Stimulated activated CD8-positive, alpha-beta memory T cell treated with anti-CD3 and anti-CD28 coated beads, Interleukin-7, amount 100 ng/mL, for 4 hours (primary cell): ENCODE results near the gene HMGB2.

Source experiments
- DNase-seq, 2 donors: peaks; one replicate each; pipeline ENCODE4 v3.0.0-alpha.2; 2020; ENCODE audit warnings: low read depth in 2 of 2

The HMGB2 gene

DNA sequence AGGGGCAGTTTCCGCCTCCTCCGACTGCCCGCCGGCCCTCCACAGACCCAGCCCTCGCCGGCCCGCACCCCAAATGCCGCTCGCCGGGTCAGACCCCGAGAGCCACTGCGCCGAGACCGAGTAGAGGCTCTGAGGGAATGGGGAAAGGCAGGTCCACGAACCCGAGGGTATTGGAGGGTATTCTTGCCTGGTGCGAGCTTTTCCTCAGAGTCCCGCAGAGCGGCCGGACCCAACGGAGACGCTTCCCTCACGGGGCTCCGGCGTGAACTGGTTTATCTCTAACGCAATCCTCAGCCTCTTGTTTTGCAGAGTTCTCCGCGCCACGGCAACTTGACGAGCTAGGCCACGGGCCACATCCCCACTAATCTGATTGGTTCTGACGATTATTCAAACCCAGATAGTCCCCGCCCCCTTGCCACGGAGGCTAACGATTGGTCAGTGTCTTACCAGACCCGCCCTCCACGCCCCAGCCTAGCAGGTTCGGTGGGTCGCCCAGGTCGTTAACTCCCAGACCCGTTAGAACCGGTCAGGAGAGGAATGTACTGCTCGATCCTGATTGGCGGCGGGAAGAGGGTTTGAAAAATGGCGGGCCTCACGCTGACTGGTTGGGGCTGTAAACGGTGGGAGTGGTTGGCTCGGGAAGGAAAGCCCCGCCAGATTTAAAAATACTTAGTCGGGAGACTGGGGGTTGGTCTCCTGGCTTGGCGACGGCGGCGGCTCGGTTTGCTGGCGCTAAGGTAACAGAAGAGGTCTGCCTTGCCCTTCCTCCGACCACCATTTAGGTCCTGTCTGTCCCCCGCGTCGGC lies at the start of gene HMGB2:
TSS of gene HMGB2 (minus strand) at position 274 of the 806 bp plus-strand sequence. CDS start 709 bp downstream, outside the sequence.
- peak; percentile 98 to 100 for DNase-seq

DNA sequence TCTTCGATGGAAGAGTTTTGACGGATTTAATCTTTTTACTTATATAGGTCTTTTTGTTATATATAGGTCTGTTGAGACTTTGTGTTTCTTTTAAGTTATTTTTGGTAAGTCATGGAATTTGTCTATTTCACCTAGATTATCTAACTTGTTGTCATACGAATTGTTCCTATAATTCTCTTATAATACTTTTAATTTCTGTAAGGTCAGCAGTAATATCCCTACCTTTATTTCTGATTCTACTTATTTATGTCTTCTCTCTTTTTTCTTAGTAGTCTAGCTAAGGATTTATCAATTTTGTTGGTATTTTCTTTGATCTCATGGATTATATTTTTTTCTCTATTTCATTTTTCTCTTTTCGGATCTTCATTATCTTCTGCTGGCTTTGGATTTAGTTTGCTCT lies 48.2 kb upstream of the HMGB2 start:
- no peak for DNase-seq

DNA sequence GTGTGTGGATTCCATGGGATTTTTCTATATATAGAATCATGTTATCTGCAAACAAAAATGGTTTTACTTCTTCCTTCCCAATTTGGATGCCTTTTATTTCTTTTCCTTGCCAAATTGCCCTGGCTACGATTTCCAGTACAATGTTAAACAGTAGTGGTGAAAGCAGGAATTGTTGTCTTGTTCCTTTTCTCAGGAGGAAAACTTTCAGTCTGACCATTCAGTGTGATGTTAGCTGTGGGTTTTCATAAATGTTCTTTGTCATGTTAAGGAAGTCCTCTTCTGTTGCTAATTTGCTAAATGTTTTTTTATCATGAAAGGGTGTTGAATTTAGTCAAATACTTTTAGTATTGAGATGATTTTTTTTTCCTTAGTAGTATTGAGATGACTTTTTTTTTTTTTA lies 47.5 kb upstream of the HMGB2 start:
- no peak for DNase-seq

- DNase-seq, result no peak
These were observed 46.8 kb upstream of the HMGB2 start for GRCh38 chr4:173380987-173381386.

GRCh38 chr4:173379929-173380328 lies 45.8 kb upstream of the HMGB2 start:
- no peak for DNase-seq

DNA sequence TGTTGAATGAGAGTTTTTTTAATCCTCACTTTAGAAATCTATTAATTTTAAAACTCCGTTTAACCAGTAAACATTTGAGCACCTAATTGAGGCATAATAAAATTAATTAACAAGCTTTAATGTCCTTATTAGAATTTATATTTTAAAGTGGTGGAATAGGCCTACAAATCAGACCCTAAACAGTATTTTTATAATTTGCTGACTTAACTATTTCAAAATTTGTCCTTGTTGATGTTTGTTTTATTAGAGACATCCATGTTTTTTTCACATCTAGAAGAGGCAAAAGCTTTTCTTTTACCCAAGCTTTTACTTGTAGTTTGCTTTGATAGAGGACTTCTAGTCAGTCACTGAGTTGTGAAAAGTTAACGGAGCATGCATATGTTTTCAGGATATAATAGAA lies 40.4 kb upstream of the HMGB2 start:
- DNase-seq, result no peak

DNA sequence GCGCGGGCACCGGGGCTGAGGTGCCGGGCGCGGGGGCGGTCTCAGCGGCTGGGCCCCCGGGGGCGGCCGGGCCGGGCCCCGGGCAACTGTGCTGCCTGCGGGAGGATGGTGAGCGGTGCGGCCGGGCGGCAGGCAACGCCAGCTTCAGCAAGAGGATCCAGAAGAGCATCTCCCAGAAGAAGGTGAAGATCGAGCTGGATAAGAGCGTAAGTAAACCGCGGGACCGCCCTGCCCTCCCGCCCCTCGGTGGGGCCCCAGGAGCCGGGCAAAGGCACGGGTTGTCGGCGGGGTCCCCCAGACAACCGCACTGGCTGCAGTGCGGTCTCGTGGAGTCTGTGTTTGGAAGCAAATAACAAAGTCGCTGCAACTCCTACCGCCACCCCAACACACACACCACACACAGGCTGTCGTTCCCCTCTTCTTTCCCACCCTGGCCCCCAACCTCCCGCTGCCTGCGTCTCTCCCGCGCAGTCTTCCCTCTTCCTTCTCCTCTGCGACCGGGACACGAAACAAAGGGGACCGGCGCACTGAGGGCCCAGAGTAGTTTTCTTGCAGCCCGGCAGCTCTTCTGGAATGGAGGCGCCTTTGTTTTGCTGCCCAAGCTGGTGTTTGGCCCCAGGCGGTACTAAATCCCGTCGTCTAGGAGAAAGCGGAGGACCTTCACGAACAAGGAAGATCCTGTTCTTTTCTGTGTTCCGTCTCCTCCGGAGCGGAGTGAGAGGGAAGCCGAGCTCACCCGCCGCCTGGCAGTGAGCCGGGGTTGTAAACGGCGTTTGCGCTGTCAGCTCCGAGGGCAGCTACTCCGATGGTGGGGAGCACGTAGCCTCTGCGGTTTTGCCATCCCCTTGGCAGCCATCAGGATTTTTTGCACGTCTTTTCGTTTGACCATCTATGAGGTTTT lies 37.4 kb upstream of the HMGB2 start:
- peak in 1 of 2 donors; percentile 30 for DNase-seq

GRCh38 chr4:173370477-173371291 lies 36.5 kb upstream of the HMGB2 start, which contains the start of gene SAP30:
SAP30 (plus strand) TSS chr4:173370954; CDS start chr4:173371183, 229 bp downstream.
- DNase-seq, result peak; percentile 96

- peak; percentile 52 to 58 for DNase-seq
These were observed 35.9 kb upstream of the HMGB2 start for GRCh38 chr4:173370130-173370476.

- no peak for DNase-seq
These were observed 33.8 kb upstream of the HMGB2 start for GRCh38 chr4:173367946-173368345.

DNA sequence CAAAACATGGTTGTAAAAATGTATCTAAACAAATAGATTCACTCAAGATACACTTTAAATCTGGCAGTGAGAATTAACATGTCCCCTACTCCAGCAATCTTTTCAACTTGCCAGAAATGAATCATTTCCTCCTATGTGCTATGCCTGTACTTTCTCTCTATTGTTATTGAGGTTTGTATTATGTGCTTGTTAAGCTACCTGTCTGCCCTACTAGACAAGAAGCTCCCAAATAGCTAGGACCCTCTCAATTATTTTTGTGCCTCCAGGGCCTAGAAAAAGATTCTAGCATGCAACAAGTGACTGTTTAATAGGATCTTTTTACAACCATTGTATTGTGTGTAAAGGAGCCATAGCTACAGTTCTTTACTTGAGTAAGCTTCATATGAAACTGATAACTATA lies 33.1 kb upstream of the HMGB2 start:
- DNase-seq, result no peak

- DNase-seq, result no peak
These were observed 31.3 kb upstream of the HMGB2 start for GRCh38 chr4:173365359-173365996.

- no peak for DNase-seq
These were observed 28.5 kb upstream of the HMGB2 start for GRCh38 chr4:173362666-173363065.

GRCh38 chr4:173360587-173361221 lies 26.5 kb upstream of the HMGB2 start:
- DNase-seq, result no peak

GRCh38 chr4:173357939-173358338 lies 23.8 kb upstream of the HMGB2 start:
- no peak for DNase-seq

- DNase-seq, result no peak
These were observed 13.3 kb upstream of the HMGB2 start for GRCh38 chr4:173347467-173347866.

DNA sequence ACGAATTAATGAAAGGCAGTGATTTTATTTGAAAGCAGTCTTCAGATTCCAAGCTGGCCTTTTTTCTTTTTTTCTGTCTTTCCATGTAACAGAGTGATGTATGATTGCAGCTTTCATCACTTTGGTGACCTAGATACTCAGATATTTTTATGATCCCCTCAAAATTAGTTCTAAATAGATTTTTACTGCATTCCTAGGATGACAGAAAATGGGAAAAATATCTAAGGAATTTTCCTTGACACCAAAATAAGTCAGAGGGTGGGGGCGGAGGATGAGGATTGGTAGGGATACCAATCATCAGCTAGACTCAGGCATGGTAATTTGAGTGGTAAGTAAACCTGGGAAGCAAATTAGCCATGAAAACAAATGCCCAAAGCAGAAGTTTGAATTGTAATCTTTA lies 11.9 kb upstream of the HMGB2 start:
- no peak for DNase-seq

DNA sequence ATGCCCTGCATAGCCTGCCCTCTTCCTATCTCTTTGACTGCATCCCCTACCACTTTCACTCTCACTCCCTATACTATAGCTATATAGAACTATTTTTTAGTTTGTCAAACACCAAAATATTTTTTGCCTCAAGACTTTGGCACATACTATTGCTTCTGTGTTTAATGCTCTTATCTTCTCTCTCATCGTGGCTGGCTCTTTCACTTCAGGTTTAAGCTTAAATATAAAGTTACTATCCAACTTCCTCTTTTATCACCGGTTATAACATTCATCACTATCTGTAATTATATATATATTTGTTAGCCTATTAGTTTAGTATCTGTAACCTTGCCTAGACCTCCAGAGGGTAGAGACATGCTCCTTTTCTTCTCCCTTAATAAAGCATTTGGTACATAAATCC lies 11.5 kb upstream of the HMGB2 start:
- DNase-seq, result no peak

- DNase-seq, result no peak
These were observed 9.8 kb upstream of the HMGB2 start for GRCh38 chr4:173343832-173344397.

- DNase-seq, result no peak
These were observed 3.3 kb upstream of the HMGB2 start for GRCh38 chr4:173337463-173337862.
